Activated CD4-positive, alpha-beta T cell treated with anti-CD3 and anti-CD28 coated beads for 36 hours (primary cell): Measurements from ENCODE around the gene NFATC1. TPM values are rescaled to one million over a fixed set of nuclear protein-coding genes. Genes with fewer than 3 reads are reported as not detected.

Experiments used
- ATAC-seq: fragments of 200-7000 bp; cut with Tn5 transposase; one replicate; pipeline ENCODE4 v1.10.0; 2021; ENCODE audit warnings: mild to moderate bottlenecking, moderate library complexity
- CTCF ChIA-PET: fragments of 350-600 bp; sonication (Branson Sonifier 250); formaldehyde crosslinking; loops from one replicate; lab custom pipeline; 2021; ENCODE audit warnings: antibody characterized with exemption; lab: Charles Lee
- POLR2A ChIA-PET: fragments of 350-600 bp; sonication (Branson Sonifier 250); formaldehyde crosslinking; loops from one replicate; lab custom pipeline; 2021; ENCODE audit warnings: antibody characterized with exemption, inconsistent platforms; lab: Charles Lee
- DNase-seq: peaks from one replicate; pipeline ENCODE4 v3.0.0-alpha.2; 2020
- H3K27ac Mint-ChIP-seq: one replicate; pipeline ENCODE4 v1.8.0; 2021; ENCODE audit warnings: mixed read lengths
- H3K27me3 Mint-ChIP-seq: one replicate; pipeline ENCODE4 v1.8.0; 2021; ENCODE audit warnings: mixed read lengths
- H3K36me3 Mint-ChIP-seq: one replicate; pipeline ENCODE4 v1.8.0; 2021; ENCODE audit warnings: low read depth, mixed read lengths
- H3K4me1 Mint-ChIP-seq: one replicate; pipeline ENCODE4 v1.8.0; 2021; ENCODE audit warnings: mixed read lengths
- H3K4me3 Mint-ChIP-seq: one replicate; pipeline ENCODE4 v1.8.0; 2021; ENCODE audit warnings: mild to moderate bottlenecking, moderate library complexity, mixed read lengths
- H3K9me3 Mint-ChIP-seq: one replicate; pipeline ENCODE4 v1.8.0; 2021; ENCODE audit warnings: low read depth, mixed read lengths
- intact Hi-C, 2 experiments: fragments of 100-400 bp; cut with DNase I in 1 of 2; cut with micrococcal nuclease in 1 of 2; formaldehyde crosslinking; loops; one replicate each; pipeline versions ENCODE4 v1.14.2 to v1.15.1; 2022 to 2024; cut with DNase I, micrococcal nuclease
- total RNA-seq, 2 experiments: library from RNA; stranded (reverse); gene quantifications; one replicate each; pipeline ENCODE4 v1.2.3, GENCODE V29; 2021

The NFATC1 gene
- 100 to 1,000 TPM in 1 of 2 experiments, 10 to 100 TPM in 1; 96.0 to 104 TPM for total RNA-seq

- Mint-ChIP-seq H3K9me3 (no peaks in the 10 kb centered on the region), H3K27me3 (peaks cover 5% of the 10 kb centered on the region), H3K27ac (peak within 1 kb of the TSS; percentile 86), H3K36me3 (peaks cover 20% of the 10 kb centered on the region), H3K4me1 (peaks cover 13% of the 10 kb centered on the region), H3K4me3 (peak within 1 kb of the TSS; percentile 73)
- ATAC-seq, result peak; percentile 47
- ChIA-PET POLR2A (interaction anchor here (0.6 to 6.0 kb wide), 5 partner anchors 9 to 447 kb away, joined by 3 to 44 read pairs (median 3); no protein-coding TSS in a partner anchor), CTCF (interaction anchor here (0.9 to 2.1 kb wide), 2 partner anchors 121 to 127 kb away, joined by 3 to 10 read pairs; no protein-coding TSS in a partner anchor)
- intact Hi-C loops, result loop anchor here (1.0 to 10.0 kb wide), 10 partner anchors 9 to 713 kb away; partner anchors contain the start of genes CTDP1 (in 2 of the 2), ADNP2 (in 1 of the 2), ATP9B (in 1 of the 2) and HSBP1L1 (in 1 of the 2)
- DNase-seq, result peak; percentile 95
Observed at GRCh38 chr18:79395761-79396404, at the start of gene NFATC1. NFATC1 (plus strand) TSS chr18:79395930; CDS start chr18:79396225, 295 bp downstream.

GRCh38 chr18:79345981-79346380, 49.7 kb upstream of the NFATC1 start:
- H3K36me3 Mint-ChIP-seq, result peaks cover 39% of the 10 kb centered on the region
- H3K27me3 Mint-ChIP-seq, result no peaks in the 10 kb centered on the region
- ChIA-PET CTCF (no interaction called here), POLR2A (no interaction called here)
- intact Hi-C loops, result no loop called here
- no peak for ATAC-seq
- H3K9me3 Mint-ChIP-seq, result no peaks in the 10 kb centered on the region
- no peak overlapping the region for H3K27ac Mint-ChIP-seq
- H3K4me1 Mint-ChIP-seq, result no peaks in the 10 kb centered on the region
- H3K4me3 Mint-ChIP-seq, result no peak overlapping the region
- DNase-seq, result no peak

GRCh38 chr18:79348066-79348465, 47.7 kb upstream of the NFATC1 start:
- Mint-ChIP-seq H3K27ac (no peak overlapping the region), H3K4me1 (no peaks in the 10 kb centered on the region), H3K9me3 (no peaks in the 10 kb centered on the region), H3K27me3 (no peaks in the 10 kb centered on the region), H3K4me3 (no peak overlapping the region), H3K36me3 (peaks cover 41% of the 10 kb centered on the region)
- no peak for ATAC-seq
- CTCF ChIA-PET, result no interaction called here
- intact Hi-C loops, result no loop called here
- DNase-seq, result no peak
- POLR2A ChIA-PET, result no interaction called here

GRCh38 chr18:79352432-79352831, 43.3 kb upstream of the NFATC1 start:
- Mint-ChIP-seq H3K9me3 (no peaks in the 10 kb centered on the region), H3K4me1 (no peaks in the 10 kb centered on the region), H3K27me3 (no peaks in the 10 kb centered on the region), H3K36me3 (peaks cover 14% of the 10 kb centered on the region), H3K27ac (no peak overlapping the region), H3K4me3 (no peak overlapping the region)
- POLR2A ChIA-PET, result no interaction called here
- DNase-seq (no peak), ATAC-seq (no peak)
- CTCF ChIA-PET, result no interaction called here
- intact Hi-C loops, result no loop called here

GRCh38 chr18:79353267-79353666, 42.5 kb upstream of the NFATC1 start:
- ChIA-PET CTCF (no interaction called here), POLR2A (no interaction called here)
- ATAC-seq, result no peak
- H3K27ac Mint-ChIP-seq, result no peak overlapping the region
- no peaks in the 10 kb centered on the region for H3K9me3 Mint-ChIP-seq
- no peaks in the 10 kb centered on the region for H3K4me1 Mint-ChIP-seq
- no peaks in the 10 kb centered on the region for H3K27me3 Mint-ChIP-seq
- intact Hi-C loops, result no loop called here
- DNase-seq, result no peak
- H3K36me3 Mint-ChIP-seq, result peaks cover 12% of the 10 kb centered on the region
- no peak overlapping the region for H3K4me3 Mint-ChIP-seq

GRCh38 chr18:79354350-79354749, 41.4 kb upstream of the NFATC1 start:
- Mint-ChIP-seq H3K4me3 (no peak overlapping the region), H3K36me3 (peaks cover 10% of the 10 kb centered on the region), H3K27me3 (no peaks in the 10 kb centered on the region), H3K27ac (no peak overlapping the region), H3K9me3 (no peaks in the 10 kb centered on the region), H3K4me1 (no peaks in the 10 kb centered on the region)
- no peak for ATAC-seq
- intact Hi-C loops, result no loop called here
- DNase-seq, result no peak
- ChIA-PET CTCF (no interaction called here), POLR2A (no interaction called here)

GRCh38 chr18:79355433-79356335, 40.0 kb upstream of the NFATC1 start:
- CTCF ChIA-PET, result no interaction called here

GRCh38 chr18:79356435-79356834, 39.3 kb upstream of the NFATC1 start:
- ChIA-PET POLR2A (no interaction called here), CTCF (interaction anchor here (0.6 kb wide), 1 partner anchor 336 kb away, joined by 3 read pairs; no protein-coding TSS in a partner anchor)
- Mint-ChIP-seq H3K4me3 (no peak overlapping the region), H3K4me1 (no peaks in the 10 kb centered on the region), H3K27ac (no peak overlapping the region), H3K27me3 (no peaks in the 10 kb centered on the region), H3K9me3 (no peaks in the 10 kb centered on the region), H3K36me3 (peaks cover 19% of the 10 kb centered on the region)
- ATAC-seq (no peak), DNase-seq (no peak)
- intact Hi-C loops, result no loop called here

More at GRCh38 chr18:79355433-79356335, 40.0 kb upstream of the NFATC1 start:
- Mint-ChIP-seq H3K36me3 (peaks cover 16% of the 10 kb centered on the region), H3K9me3 (no peaks in the 10 kb centered on the region), H3K27ac (no peak overlapping the region), H3K4me1 (no peaks in the 10 kb centered on the region), H3K27me3 (no peaks in the 10 kb centered on the region), H3K4me3 (no peak overlapping the region)
- POLR2A ChIA-PET, result no interaction called here
- intact Hi-C loops, result no loop called here
- DNase-seq, result no peak
- no peak for ATAC-seq

- Mint-ChIP-seq H3K27me3 (no peaks in the 10 kb centered on the region), H3K4me1 (no peaks in the 10 kb centered on the region), H3K36me3 (peaks cover 38% of the 10 kb centered on the region), H3K4me3 (no peak overlapping the region), H3K27ac (no peak overlapping the region), H3K9me3 (no peaks in the 10 kb centered on the region)
- ATAC-seq (no peak), DNase-seq (no peak)
- POLR2A ChIA-PET, result no interaction called here
- CTCF ChIA-PET, result interaction anchor here (0.6 to 2.4 kb wide), 3 partner anchors 18 to 285 kb away, joined by 3 to 10 read pairs (median 3); no protein-coding TSS in a partner anchor
- intact Hi-C loops, result no loop called here
Observed at GRCh38 chr18:79360933-79361332, 34.8 kb upstream of the NFATC1 start.

GRCh38 chr18:79361766-79362522, 33.8 kb upstream of the NFATC1 start:
- DNase-seq (no peak), ATAC-seq (no peak)
- intact Hi-C loops, result no loop called here
- Mint-ChIP-seq H3K36me3 (peaks cover 39% of the 10 kb centered on the region), H3K9me3 (no peaks in the 10 kb centered on the region), H3K4me1 (no peaks in the 10 kb centered on the region), H3K4me3 (no peak overlapping the region), H3K27me3 (no peaks in the 10 kb centered on the region), H3K27ac (no peak overlapping the region)
- POLR2A ChIA-PET, result no interaction called here
- CTCF ChIA-PET, result interaction anchor here (1.0 to 2.4 kb wide), 2 partner anchors 13 to 17 kb away, joined by 3 to 10 read pairs; no protein-coding TSS in a partner anchor

GRCh38 chr18:79365701-79366100, 30.0 kb upstream of the NFATC1 start:
- CTCF ChIA-PET, result interaction anchor here (0.6 kb wide), 1 partner anchor 1398 kb away, joined by 3 read pairs; no protein-coding TSS in a partner anchor
- H3K36me3 Mint-ChIP-seq, result peaks cover 27% of the 10 kb centered on the region

More at GRCh38 chr18:79365701-79366100, 30.0 kb upstream of the NFATC1 start:
- Mint-ChIP-seq H3K27ac (no peak overlapping the region), H3K4me1 (peaks cover 19% of the 10 kb centered on the region), H3K9me3 (no peaks in the 10 kb centered on the region), H3K4me3 (no peak overlapping the region), H3K27me3 (no peaks in the 10 kb centered on the region)
- intact Hi-C loops, result no loop called here
- POLR2A ChIA-PET, result no interaction called here
- no peak for ATAC-seq
- no peak for DNase-seq
